22Rv1 (cell line): Measurements from ENCODE around the gene DHX16.
"Not testable (repeated sequence)": the region's sequence is repeated elsewhere in the genome, so short reads cannot be mapped to it uniquely, and the experiment has no call there.

Experiments
- H3K27ac ChIP-seq: fragments of 450-650 bp; 2 replicates; pipeline ENCODE4 v1.5.1; 2017
- ZFX ChIP-seq: fragments of 450-650 bp; IDR thresholded peaks from 2 replicates; pipeline ENCODE4 v1.6.1; 2017; ENCODE audit warnings: antibody characterized with exemption, borderline replicate concordance
- TF ChIP-seq, protein P1 (sequence below): fragments of 450-650 bp; IDR thresholded peaks from 2 replicates; pipeline ENCODE4 v1.5.1; 2017; ENCODE audit warnings: mild to moderate bottlenecking

DHX16 gene

DNA sequence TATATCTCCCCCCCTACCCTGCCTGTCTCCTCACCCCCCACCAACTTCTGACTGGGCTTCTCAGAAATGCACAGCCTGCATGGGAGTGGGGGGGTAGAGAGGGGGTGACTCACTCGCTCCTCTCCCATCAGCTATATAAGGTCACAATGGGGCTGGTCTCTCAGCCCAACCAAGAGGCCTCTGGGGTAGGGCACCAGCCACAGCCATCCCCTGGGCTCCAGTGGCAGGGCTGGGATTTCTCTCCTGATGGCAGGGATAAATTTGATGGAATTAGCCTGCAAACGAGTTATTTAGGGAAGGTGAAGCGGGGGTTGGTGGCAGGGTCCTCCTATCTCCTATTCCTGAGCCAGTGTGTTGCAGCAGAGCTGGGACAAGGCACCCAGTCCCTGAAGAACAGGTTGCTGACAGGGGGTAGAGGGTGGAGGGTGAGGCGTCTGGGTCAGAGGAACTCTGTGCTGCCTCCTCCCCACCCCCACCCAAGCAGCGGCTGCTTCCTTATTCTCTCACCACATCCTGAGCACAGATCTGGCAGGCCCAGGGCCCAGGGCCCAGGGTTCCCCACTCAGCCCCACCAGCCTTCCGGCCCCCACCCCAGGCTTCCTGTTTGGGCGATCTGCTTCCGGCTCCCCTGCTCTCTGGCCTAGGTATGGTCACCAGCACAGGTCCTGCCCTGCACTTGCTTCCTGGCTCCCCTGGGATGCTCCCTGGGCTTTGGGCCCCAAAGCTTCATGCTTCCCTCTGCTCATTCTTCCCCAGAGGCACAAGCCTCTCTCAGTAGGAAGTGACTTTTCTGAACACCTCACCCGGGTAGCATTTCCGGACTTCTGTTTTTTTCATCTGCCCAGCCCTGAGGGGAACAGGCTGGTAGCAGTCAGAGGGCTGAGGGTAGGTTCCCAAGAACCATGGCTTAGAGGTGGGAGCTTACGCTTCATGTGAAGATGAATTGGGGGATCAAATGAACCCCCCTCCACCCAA, 9.6 kb upstream of the DHX16 start:
- no peak for TF ChIP-seq ZFX
- TF ChIP-seq, protein P1, sequence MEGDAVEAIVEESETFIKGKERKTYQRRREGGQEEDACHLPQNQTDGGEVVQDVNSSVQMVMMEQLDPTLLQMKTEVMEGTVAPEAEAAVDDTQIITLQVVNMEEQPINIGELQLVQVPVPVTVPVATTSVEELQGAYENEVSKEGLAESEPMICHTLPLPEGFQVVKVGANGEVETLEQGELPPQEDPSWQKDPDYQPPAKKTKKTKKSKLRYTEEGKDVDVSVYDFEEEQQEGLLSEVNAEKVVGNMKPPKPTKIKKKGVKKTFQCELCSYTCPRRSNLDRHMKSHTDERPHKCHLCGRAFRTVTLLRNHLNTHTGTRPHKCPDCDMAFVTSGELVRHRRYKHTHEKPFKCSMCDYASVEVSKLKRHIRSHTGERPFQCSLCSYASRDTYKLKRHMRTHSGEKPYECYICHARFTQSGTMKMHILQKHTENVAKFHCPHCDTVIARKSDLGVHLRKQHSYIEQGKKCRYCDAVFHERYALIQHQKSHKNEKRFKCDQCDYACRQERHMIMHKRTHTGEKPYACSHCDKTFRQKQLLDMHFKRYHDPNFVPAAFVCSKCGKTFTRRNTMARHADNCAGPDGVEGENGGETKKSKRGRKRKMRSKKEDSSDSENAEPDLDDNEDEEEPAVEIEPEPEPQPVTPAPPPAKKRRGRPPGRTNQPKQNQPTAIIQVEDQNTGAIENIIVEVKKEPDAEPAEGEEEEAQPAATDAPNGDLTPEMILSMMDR: no peak
- H3K27ac ChIP-seq: no peak overlapping the region

DNA sequence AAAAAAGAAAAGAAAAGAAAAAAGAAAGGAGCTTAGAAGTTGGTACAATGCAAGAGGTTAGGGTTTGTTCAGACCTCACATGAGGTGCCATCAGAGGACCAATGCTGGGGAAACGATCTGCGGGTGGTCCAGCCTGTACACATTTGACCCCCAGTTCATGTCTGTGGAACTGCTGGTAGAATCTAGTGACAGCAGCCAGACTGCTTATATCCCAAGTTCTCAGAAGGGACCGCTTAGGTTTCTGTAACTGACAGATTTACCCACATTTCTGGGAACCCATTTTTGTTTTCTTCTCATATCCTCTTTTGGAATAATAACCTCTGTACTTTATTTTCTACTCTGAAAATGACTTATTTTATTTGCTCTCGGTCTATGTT, 8.9 kb upstream of the DHX16 start:
- TF ChIP-seq, protein P1: no peak
- no peak for TF ChIP-seq ZFX
- no peak overlapping the region for H3K27ac ChIP-seq

DNA sequence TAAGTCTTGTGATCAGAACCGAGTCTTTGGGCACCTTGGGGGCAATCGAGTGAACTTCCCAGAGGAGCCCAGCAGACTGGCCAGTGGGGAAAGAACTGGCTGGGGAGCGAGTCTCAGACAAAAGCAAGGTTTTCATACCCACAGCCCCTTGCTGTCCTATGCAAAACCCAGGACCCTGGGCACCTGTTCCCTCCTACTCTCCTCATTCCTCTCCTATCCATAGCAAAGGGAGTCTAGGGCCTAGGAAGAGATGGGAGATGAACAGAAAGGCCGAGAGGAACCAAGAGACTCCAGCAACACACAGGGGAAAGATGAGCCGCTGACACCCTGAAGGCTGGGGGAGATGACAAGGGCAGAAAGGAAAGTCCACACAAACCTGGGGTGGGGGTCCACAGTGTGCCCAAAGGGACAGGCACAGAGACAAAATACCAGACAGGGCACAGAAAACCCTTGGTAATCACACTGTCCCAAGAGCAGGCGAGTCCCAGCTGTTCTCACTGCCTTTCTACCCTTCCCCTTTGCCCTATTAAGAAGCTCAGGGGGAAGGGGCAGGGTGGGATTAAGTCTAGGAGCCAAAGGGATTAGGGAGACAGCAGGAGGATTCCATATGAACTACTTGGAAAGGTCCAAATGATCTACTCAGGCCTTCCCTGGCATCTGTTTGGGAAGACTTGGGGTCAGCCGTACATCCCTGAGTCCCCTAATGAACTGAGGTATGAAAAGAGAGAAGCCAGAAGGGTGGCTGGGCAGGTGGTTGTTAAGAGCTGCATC, 7.1 kb upstream of the DHX16 start:
- TF ChIP-seq ZFX: no peak
- TF ChIP-seq, protein P1: no peak
- no peak overlapping the region for H3K27ac ChIP-seq

DNA sequence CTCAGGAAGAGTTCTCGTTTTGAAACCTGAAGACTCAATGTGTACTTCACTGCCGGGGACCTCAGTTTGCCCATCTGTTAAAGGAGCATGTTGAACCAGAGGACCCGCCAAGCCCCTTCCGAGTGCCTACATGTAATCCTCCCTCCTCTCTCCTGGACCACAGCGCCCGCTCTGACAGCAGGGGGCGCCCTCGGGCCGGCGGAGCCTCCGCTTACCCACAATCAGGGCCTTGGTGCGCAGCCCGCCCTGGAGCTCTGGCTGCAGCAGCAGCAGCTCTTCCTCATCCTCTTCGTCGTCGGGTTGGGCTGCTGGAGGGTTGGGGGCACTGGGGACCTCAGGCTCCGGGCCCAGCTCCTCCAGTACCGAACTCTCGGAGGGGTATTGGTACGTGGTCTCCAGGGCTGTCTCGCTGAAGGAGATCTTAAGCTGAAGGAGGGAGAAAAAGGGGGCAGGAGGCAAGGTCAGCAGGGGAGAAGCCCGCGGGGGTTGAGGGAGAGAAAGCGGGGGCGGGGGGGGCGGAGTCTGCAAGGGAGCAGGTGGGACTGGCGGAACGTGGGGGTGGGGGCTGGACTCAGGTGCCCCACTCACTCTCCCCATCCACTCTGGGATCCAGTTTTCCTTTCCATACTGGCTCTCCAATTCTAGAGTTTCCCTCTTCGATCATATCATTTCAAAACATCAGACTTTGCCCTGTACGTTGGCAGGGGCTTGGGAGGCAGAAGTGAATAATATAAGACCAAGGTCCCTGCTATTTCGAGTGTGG, 6.3 kb upstream of the DHX16 start:
- no peak overlapping the region for H3K27ac ChIP-seq
- TF ChIP-seq ZFX: no peak
- TF ChIP-seq, protein P1: peak; percentile 98

DNA sequence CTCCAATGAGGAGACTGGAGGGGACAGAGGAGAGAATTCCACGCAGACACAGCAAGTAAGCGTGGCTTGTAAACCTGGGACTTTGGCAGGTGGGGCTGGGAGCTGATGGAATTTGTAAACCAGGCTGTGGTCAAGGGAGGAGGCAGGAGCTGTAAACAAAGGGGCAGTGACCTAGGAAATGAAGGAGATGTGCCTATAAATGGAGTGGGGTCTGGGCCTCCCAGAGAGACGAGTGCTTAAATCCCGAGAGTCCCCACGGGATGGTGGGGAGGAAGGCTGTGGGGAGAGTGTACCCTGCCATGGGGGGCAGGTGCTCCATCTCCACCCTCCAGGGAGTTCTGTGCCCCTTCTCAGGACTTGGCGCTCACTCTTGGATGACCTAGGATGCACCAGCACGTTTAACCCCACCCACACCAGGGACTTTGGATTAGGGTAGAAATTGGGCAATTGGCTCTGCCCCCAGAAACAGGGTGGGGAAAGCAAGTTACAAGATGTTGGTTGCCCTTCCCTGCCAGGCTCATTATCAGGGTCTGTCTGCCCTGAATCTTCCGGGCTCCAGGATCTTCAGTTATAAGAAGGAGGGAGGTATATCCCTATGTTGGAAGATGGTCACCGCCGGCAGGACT, 4.0 kb upstream of the DHX16 start:
- TF ChIP-seq ZFX: no peak
- TF ChIP-seq, protein P1: no peak
- H3K27ac ChIP-seq: no peak overlapping the region

DNA sequence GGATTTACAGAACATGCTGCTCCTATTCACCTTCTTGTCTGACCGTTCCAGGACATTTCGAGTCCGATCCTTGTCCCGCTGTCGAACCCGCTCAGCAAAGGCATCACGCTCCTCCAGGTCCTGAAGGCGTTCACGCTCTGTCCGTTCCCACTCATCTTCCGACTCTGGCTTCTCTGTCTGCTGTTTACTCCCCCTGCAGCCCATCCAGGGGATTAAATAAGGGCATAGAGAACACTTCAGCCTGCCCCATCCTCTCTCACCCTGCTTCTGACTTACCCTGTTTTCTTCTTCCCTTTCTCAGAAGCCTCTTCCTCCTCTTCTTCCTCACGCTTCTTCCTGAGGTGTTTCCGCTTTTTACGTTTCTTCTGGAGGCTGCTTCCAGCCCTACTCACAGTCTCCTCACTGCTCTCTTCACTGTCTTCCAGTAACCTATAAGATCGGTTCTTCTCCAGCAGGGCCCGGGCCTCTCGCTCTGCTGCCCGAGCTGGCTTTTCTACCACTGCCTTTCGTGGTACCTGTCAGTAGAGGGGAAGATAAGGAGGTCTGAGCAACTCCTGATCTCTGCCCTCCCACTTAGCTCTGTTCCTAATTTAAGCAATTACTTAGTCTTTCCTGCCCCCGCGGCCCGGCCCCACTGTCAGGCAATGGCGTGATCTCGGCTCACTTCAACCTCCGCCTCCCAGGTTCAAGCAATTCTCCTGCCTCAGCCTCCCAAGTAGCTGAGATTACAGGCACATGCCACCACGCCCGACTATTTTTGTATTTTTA, 1.9 kb downstream of the DHX16 start:
- no peak for TF ChIP-seq ZFX
- TF ChIP-seq, protein P1: no peak
- H3K27ac ChIP-seq: no peak overlapping the region

DNA sequence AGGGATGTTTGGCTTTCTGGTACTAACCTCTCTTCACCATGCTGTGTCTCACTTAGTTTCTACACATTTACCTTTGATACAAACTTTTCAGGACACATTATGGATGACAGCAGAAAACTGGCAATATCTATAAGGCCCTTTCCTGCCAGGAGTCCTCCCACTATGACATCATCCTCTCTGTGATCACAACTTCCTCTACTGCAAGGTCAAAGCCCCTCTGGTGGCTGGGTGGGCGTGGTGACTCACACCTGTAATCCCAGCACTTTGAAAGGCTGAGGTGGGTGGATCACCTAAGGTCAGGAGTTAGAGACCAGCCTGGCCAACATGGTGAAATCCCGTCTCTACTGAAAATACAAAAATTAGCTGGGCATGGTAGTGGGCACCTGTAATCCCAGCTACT, 6.5 kb downstream of the DHX16 start:
- H3K27ac ChIP-seq: not testable (repeated sequence)
